Neural progenitor cell (in vitro differentiated cells): ENCODE results near the gene ITGB5. TPM values are rescaled to one million over a fixed set of nuclear protein-coding genes. Genes with fewer than 3 reads are reported as not detected.

ENCODE experiments used
- DNase-seq: peaks from one replicate; pipeline ENCODE4 v3.0.0-alpha.2; 2016; ENCODE audit warnings: low spot score
- H2AFZ ChIP-seq: fragments of 200-600 bp; sonication (generic); replicated peaks from 2 replicates; pipeline ENCODE4 v1.6.1; 2016; ENCODE audit warnings: antibody characterized with exemption
- H3F3A ChIP-seq: fragments of 200-600 bp; sonication (generic); 2 replicates; pipeline ENCODE4 v1.6.1; 2016; ENCODE audit warnings: antibody characterized with exemption, low read depth
- H3K27ac ChIP-seq: fragments of 200-600 bp; sonication (generic); 2 replicates; pipeline ENCODE4 v1.5.1; 2016; ENCODE audit warnings: mild to moderate bottlenecking
- H3K27me3 ChIP-seq: fragments of 200-600 bp; sonication (generic); 2 replicates; pipeline ENCODE4 v1.6.1; 2016; ENCODE audit warnings: mild to moderate bottlenecking, moderate library complexity
- H3K36me3 ChIP-seq: fragments of 200-600 bp; sonication (generic); 2 replicates; pipeline ENCODE4 v1.5.1; 2016
- H3K4me1 ChIP-seq: fragments of 200-600 bp; sonication (generic); 2 replicates; pipeline ENCODE4 v1.6.1; 2016; ENCODE audit warnings: mixed run types
- H3K4me2 ChIP-seq: fragments of 200-600 bp; sonication (generic); 2 replicates; pipeline ENCODE4 v1.6.1; 2016
- H3K4me3 ChIP-seq: fragments of 200-600 bp; sonication (generic); 2 replicates; pipeline ENCODE4 v1.5.1; 2016
- H3K79me2 ChIP-seq: fragments of 200-600 bp; sonication (generic); 2 replicates; pipeline ENCODE4 v1.6.1; 2016; ENCODE audit warnings: low read depth
- H3K9ac ChIP-seq: fragments of 200-600 bp; sonication (generic); 2 replicates; pipeline ENCODE4 v1.6.1; 2016
- H3K9me3 ChIP-seq: fragments of 200-600 bp; sonication (generic); 2 replicates; pipeline ENCODE4 v1.5.1; 2016; ENCODE audit warnings: low read depth
- H4K20me1 ChIP-seq: fragments of 200-600 bp; sonication (generic); 2 replicates; pipeline ENCODE4 v1.6.1; 2016; ENCODE audit warnings: low read depth
- H3K27ac Mint-ChIP-seq: 3 replicates; pipeline ENCODE4 v1.8.0; 2021; ENCODE audit warnings: mixed read lengths
- H3K27me3 Mint-ChIP-seq: 2 replicates; pipeline ENCODE4 v1.8.0; 2022; ENCODE audit warnings: low read depth, mild to moderate bottlenecking, inconsistent platforms, moderate library complexity, mixed read lengths; ENCODE audit not compliant: insufficient read depth
- H3K36me3 Mint-ChIP-seq: 3 replicates; pipeline ENCODE4 v1.8.0; 2021; ENCODE audit warnings: mixed read lengths
- H3K4me1 Mint-ChIP-seq: 3 replicates; pipeline ENCODE4 v1.8.0; 2021; ENCODE audit warnings: mixed read lengths
- H3K4me3 Mint-ChIP-seq: 3 replicates; pipeline ENCODE4 v1.8.0; 2021; ENCODE audit warnings: mild to moderate bottlenecking, moderate library complexity, mixed read lengths
- H3K9me3 Mint-ChIP-seq: 3 replicates; pipeline ENCODE4 v1.8.0; 2020; ENCODE audit warnings: mixed read lengths
- EZH2 ChIP-seq: fragments of 200-600 bp; sonication (generic); IDR thresholded peaks from 2 replicates; pipeline ENCODE4 v1.6.1; 2017; ENCODE audit warnings: antibody characterized with exemption, mild to moderate bottlenecking, moderate library complexity
- EZH2phosphoT487 ChIP-seq: fragments of 200-600 bp; sonication (generic); IDR thresholded peaks from 2 replicates; pipeline ENCODE4 v1.6.1; 2017; ENCODE audit warnings: antibody characterized with exemption
- total RNA-seq: library from RNA; depleted of rRNA; stranded (reverse); fragments of >200 nt; gene quantifications from 2 replicates; pipeline ENCODE4 v1.2.3, GENCODE V29; 2015; ENCODE audit warnings: low replicate concordance
- TF ChIP-seq, protein P1 (sequence below): fragments of 200-600 bp; sonication (generic); IDR thresholded peaks from 2 replicates; pipeline ENCODE4 v1.5.1; 2017; ENCODE audit warnings: antibody characterized with exemption, mild to moderate bottlenecking

Gene ITGB5
- total RNA-seq, 1 donor from 2014 or later, result 55.8 TPM

DNA sequence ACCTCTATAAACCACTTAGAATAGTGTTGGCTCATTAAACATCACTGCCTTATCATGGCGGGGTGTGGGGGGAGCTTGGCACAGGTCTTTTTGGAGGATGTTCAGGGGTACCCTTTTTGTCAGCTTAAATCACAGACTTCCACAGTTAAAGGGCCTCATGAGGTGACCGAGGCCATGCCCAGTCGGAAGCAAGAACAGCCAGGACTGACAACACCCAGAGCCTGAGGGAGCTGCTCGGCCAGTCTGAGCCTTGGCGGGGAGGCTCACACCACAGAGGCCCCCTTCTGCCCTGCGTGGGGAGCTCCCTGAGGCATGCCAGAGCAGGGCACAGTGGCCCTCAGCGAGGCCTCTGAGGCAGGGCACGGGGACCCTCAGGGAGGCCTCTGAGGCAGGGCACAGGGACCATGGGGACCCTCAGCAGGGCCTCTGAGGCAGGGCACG is 107.4 kb downstream of the ITGB5 start:
- Histone ChIP-seq H3K27ac (no peak overlapping the region), H3K79me2 (no peaks in the 10 kb centered on the region), H3K9me3 (no peaks in the 10 kb centered on the region), H3K4me1 (peaks cover 17% of the 10 kb centered on the region), H3K9ac (no peak overlapping the region), H3K27me3 (no peaks in the 10 kb centered on the region), H3K4me2 (no peak overlapping the region), H3F3A (no peaks in the 10 kb centered on the region), H3K4me3 (no peak overlapping the region), H3K36me3 (no peaks in the 10 kb centered on the region), H2AFZ (no peak overlapping the region), H4K20me1 (peaks cover 9% of the 10 kb centered on the region)
- Mint-ChIP-seq H3K4me1 (peaks cover 23% of the 10 kb centered on the region), H3K9me3 (no peaks in the 10 kb centered on the region), H3K36me3 (peaks cover 4% of the 10 kb centered on the region), H3K27ac (no peak overlapping the region), H3K27me3 (peaks cover 2% of the 10 kb centered on the region), H3K4me3 (no peak overlapping the region)
- no peak for TF ChIP-seq EZH2phosphoT487
- TF ChIP-seq, protein P1, sequence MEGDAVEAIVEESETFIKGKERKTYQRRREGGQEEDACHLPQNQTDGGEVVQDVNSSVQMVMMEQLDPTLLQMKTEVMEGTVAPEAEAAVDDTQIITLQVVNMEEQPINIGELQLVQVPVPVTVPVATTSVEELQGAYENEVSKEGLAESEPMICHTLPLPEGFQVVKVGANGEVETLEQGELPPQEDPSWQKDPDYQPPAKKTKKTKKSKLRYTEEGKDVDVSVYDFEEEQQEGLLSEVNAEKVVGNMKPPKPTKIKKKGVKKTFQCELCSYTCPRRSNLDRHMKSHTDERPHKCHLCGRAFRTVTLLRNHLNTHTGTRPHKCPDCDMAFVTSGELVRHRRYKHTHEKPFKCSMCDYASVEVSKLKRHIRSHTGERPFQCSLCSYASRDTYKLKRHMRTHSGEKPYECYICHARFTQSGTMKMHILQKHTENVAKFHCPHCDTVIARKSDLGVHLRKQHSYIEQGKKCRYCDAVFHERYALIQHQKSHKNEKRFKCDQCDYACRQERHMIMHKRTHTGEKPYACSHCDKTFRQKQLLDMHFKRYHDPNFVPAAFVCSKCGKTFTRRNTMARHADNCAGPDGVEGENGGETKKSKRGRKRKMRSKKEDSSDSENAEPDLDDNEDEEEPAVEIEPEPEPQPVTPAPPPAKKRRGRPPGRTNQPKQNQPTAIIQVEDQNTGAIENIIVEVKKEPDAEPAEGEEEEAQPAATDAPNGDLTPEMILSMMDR, result no peak
- no peak for TF ChIP-seq EZH2
- no peak for DNase-seq

DNA sequence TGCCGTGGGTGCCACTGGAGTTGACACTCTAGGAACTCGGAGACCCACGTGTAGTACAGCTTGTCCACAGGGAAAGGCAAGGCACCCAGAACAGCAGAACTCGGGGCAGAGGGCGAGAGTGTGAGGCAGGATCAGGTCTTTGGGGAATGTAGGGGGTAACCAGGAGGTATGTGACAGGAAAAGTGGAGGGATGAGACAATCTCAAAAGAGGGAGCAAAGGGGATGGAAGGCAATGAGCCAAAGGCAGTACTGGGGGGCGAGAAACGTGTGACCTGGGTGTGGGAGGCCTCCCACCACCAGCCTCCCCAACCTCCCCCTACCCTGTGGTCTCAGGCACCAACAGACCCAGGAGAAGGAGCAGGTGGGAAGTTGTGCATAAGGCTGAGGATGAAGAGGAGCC is 108.0 kb downstream of the ITGB5 start:
- Mint-ChIP-seq H3K9me3 (no peaks in the 10 kb centered on the region), H3K36me3 (peaks cover 5% of the 10 kb centered on the region), H3K4me3 (no peak overlapping the region), H3K4me1 (peaks cover 30% of the 10 kb centered on the region), H3K27ac (peak overlapping the region; percentile 9), H3K27me3 (peaks cover 2% of the 10 kb centered on the region)
- no peaks in the 10 kb centered on the region for H3K36me3 ChIP-seq
- no peak overlapping the region for H2AFZ ChIP-seq
- H3K9me3 ChIP-seq, result no peaks in the 10 kb centered on the region
- no peak for DNase-seq
- H3F3A ChIP-seq, result no peaks in the 10 kb centered on the region
- H3K27ac ChIP-seq, result no peak overlapping the region
- no peak overlapping the region for H3K4me2 ChIP-seq
- H3K27me3 ChIP-seq, result no peaks in the 10 kb centered on the region
- peaks cover 16% of the 10 kb centered on the region for H3K4me1 ChIP-seq
- no peak overlapping the region for H3K4me3 ChIP-seq
- H4K20me1 ChIP-seq, result peaks cover 9% of the 10 kb centered on the region
- TF ChIP-seq, protein P1, result no peak
- TF ChIP-seq EZH2phosphoT487, result no peak
- no peak for TF ChIP-seq EZH2
- H3K9ac ChIP-seq, result no peak overlapping the region
- no peaks in the 10 kb centered on the region for H3K79me2 ChIP-seq

DNA sequence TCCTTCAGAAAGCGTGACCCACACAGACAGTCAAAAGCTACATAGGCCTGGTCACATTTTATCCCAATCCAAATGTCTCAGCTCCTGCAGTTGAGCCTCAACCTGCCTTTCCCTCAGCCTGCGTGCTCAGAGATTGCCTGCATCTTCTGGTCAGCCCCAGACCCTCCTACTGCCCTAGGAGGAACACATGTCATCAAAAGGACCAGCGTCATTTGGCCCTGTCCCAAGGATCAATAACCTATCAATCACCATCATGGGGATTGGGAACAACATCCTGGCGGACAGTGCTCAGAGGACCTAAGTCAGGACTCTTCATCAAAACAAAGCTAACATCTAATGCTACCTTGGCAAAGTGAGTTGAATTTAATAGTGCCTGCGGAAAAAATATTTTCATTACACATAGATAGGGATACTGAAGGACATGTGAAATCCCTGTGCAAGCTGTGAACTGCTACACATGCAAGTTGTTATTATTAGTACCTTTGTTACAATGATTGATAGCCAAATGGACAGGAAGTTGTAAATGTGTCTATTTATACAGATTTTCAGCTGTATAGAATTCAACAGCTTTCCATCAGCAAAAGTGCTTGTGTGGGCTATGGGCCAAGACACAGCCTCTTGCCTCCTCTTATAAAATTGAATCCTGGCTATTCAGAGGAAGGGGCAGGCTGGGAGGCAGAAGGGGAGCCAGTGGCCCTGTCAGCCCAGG is 109.2 kb downstream of the ITGB5 start:
- no peaks in the 10 kb centered on the region for H3F3A ChIP-seq
- H3K4me2 ChIP-seq, result no peak overlapping the region
- no peak overlapping the region for H2AFZ ChIP-seq
- H3K9me3 ChIP-seq, result no peaks in the 10 kb centered on the region
- no peaks in the 10 kb centered on the region for H3K36me3 ChIP-seq
- Mint-ChIP-seq H3K36me3 (peaks cover 8% of the 10 kb centered on the region), H3K27ac (peak overlapping the region; percentile 2), H3K4me3 (no peak overlapping the region), H3K27me3 (peaks cover 2% of the 10 kb centered on the region), H3K9me3 (no peaks in the 10 kb centered on the region), H3K4me1 (peaks cover 32% of the 10 kb centered on the region)
- H3K79me2 ChIP-seq, result no peaks in the 10 kb centered on the region
- H4K20me1 ChIP-seq, result peaks cover 9% of the 10 kb centered on the region
- peaks cover 8% of the 10 kb centered on the region for H3K4me1 ChIP-seq
- DNase-seq, result no peak
- H3K9ac ChIP-seq, result no peak overlapping the region
- no peaks in the 10 kb centered on the region for H3K27me3 ChIP-seq
- H3K27ac ChIP-seq, result no peak overlapping the region
- TF ChIP-seq EZH2 (no peak), EZH2phosphoT487 (no peak)
- TF ChIP-seq, protein P1, result no peak
- H3K4me3 ChIP-seq, result no peak overlapping the region
